Activated T-cell treated with anti-CD3 and anti-CD28 coated beads, Interleukin-2, amount 50 U/mL, for 24 hours (primary cell): Measurements from ENCODE around the gene ADGRB2.
A peak's percentile ranks its signal among the peaks of the same experiment; 100 is the strongest.

ENCODE experiments used
- DNase-seq: peaks from one replicate; pipeline ENCODE4 v3.0.0-alpha.2; 2020
- H3K27ac Mint-ChIP-seq: 2 replicates; pipeline ENCODE4 v1.8.0; 2020; ENCODE audit warnings: mild to moderate bottlenecking, mixed read lengths
- H3K27me3 Mint-ChIP-seq: 2 replicates; pipeline ENCODE4 v1.8.0; 2020; ENCODE audit warnings: mixed read lengths
- H3K36me3 Mint-ChIP-seq: 2 replicates; pipeline ENCODE4 v1.8.0; 2020; ENCODE audit warnings: low read depth, mixed read lengths
- H3K4me1 Mint-ChIP-seq: 2 replicates; pipeline ENCODE4 v1.8.0; 2020; ENCODE audit warnings: low read depth, mixed read lengths
- H3K4me3 Mint-ChIP-seq: 2 replicates; pipeline ENCODE4 v1.8.0; 2020; ENCODE audit warnings: mild to moderate bottlenecking, moderate library complexity, mixed read lengths
- H3K9me3 Mint-ChIP-seq: 2 replicates; pipeline ENCODE4 v1.8.0; 2020; ENCODE audit warnings: mixed read lengths

ADGRB2 gene

DNA sequence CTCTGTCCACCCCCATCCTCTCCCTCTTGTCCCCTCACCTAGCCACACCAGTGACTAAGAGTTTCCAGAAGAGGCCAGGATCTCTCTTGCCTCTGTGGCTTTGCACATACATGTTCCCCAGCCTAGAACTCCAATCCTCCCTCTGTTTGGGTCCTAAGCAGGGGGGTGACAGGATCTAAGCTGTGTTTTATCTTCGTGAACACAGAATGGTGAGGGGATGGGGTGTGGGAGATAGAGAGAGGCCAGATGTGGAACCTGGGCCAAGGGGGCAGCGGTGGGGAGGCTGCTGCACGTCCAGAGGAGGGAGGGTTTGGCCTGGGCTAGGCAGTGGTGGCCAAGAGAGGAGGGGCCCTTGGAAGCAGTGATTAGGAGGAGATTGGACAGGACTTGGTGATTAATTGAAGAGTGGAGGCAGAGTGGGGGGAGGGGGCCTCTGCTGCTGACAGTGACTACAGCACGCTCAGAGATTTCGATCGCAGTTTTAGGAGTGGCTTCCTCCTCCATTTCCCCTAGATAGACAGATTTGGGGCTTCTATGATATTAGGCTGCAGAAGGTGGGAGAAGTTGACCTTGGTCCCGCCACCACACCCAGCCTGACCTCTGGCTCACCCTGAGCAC, 17.1 kb upstream of the ADGRB2 start:
- H3K36me3 Mint-ChIP-seq: no peaks in the 10 kb centered on the region
- no peak overlapping the region for H3K4me3 Mint-ChIP-seq
- no peak for DNase-seq
- H3K27ac Mint-ChIP-seq: no peak overlapping the region
- H3K27me3 Mint-ChIP-seq: peaks cover 20% of the 10 kb centered on the region
- H3K4me1 Mint-ChIP-seq: peaks cover 1% of the 10 kb centered on the region
- no peaks in the 10 kb centered on the region for H3K9me3 Mint-ChIP-seq

- no peaks in the 10 kb centered on the region for H3K9me3 Mint-ChIP-seq
- peaks cover 1% of the 10 kb centered on the region for H3K4me1 Mint-ChIP-seq
- no peaks in the 10 kb centered on the region for H3K36me3 Mint-ChIP-seq
- no peak overlapping the region for H3K27ac Mint-ChIP-seq
- H3K27me3 Mint-ChIP-seq: peaks cover 23% of the 10 kb centered on the region
- no peak overlapping the region for H3K4me3 Mint-ChIP-seq
- no peak for DNase-seq
These were observed 16.5 kb upstream of the ADGRB2 start for GRCh38 chr1:31780632-31781031.

GRCh38 chr1:31779687-31780086, 15.5 kb upstream of the ADGRB2 start:
- Mint-ChIP-seq H3K4me1 (peaks cover 1% of the 10 kb centered on the region), H3K4me3 (no peak overlapping the region), H3K27ac (no peak overlapping the region), H3K9me3 (no peaks in the 10 kb centered on the region), H3K36me3 (no peaks in the 10 kb centered on the region), H3K27me3 (peaks cover 29% of the 10 kb centered on the region)
- DNase-seq: no peak

DNA sequence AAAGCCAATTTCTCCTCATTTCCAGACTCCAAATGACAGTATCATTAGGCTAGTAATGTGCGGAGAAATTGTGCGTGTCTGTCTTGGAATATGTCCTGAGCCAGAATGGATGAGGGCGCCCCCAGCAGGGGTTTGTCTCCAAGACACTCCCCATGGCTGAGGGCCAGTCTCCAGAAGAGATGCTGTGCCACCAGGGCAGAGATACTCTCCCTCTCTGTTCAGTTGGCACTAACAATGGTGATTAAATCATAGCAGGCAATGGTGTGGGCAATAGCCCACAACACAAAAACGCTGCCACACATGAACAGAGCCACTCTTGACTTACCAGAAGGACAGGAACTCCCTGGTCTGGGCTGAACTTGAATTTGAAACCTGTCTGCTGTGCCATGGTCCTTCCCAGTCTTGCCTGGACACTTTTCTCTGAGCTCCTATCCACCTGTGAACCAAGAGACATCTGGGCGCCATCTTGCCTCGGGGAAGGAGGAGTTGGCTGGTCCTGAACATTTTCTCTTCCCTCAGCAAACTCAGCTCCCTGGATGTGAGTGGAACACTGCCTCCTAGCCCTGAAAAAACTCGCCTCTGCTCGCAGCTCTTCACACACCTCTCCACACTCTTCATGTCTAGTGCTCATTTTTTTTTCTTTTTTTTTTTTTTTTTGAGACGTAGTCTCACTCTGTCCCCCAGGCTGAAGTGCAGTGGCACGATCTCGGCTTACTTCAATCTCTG, 14.8 kb upstream of the ADGRB2 start:
- no peak overlapping the region for H3K27ac Mint-ChIP-seq
- no peaks in the 10 kb centered on the region for H3K36me3 Mint-ChIP-seq
- H3K4me1 Mint-ChIP-seq: peaks cover 8% of the 10 kb centered on the region

GRCh38 chr1:31776516-31776915, 12.4 kb upstream of the ADGRB2 start:
- Mint-ChIP-seq H3K9me3 (no peaks in the 10 kb centered on the region), H3K4me3 (no peak overlapping the region), H3K27me3 (peaks cover 53% of the 10 kb centered on the region), H3K36me3 (no peaks in the 10 kb centered on the region), H3K27ac (no peak overlapping the region), H3K4me1 (peaks cover 29% of the 10 kb centered on the region)
- DNase-seq: no peak

More for the DNA sequence above, 14.8 kb upstream of the ADGRB2 start:
- no peaks in the 10 kb centered on the region for H3K9me3 Mint-ChIP-seq
- DNase-seq: no peak
- peaks cover 37% of the 10 kb centered on the region for H3K27me3 Mint-ChIP-seq
- no peak overlapping the region for H3K4me3 Mint-ChIP-seq

DNA sequence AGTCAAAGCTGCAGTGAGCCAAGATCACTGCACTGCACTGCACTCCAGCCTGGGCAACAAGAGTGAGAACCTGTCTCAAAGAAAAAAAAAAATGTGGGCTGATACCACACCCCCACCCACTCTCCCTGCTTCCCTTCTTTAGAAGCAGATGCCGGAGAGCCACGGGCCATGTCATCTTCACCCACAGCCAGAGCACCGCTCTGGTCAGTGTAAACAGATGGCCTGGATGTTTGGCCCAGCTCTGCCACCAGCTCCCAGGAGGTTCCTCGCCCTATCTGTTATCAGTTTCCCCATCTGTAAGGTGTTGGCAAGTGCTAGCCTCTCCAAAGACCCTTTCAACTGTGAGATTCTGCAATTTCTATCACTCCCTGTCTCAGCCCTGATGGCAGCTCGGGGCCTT, 11.9 kb upstream of the ADGRB2 start:
- H3K4me3 Mint-ChIP-seq: no peak overlapping the region
- no peaks in the 10 kb centered on the region for H3K36me3 Mint-ChIP-seq
- no peak overlapping the region for H3K27ac Mint-ChIP-seq
- no peaks in the 10 kb centered on the region for H3K9me3 Mint-ChIP-seq
- H3K4me1 Mint-ChIP-seq: peaks cover 32% of the 10 kb centered on the region
- no peak for DNase-seq
- peaks cover 53% of the 10 kb centered on the region for H3K27me3 Mint-ChIP-seq

DNA sequence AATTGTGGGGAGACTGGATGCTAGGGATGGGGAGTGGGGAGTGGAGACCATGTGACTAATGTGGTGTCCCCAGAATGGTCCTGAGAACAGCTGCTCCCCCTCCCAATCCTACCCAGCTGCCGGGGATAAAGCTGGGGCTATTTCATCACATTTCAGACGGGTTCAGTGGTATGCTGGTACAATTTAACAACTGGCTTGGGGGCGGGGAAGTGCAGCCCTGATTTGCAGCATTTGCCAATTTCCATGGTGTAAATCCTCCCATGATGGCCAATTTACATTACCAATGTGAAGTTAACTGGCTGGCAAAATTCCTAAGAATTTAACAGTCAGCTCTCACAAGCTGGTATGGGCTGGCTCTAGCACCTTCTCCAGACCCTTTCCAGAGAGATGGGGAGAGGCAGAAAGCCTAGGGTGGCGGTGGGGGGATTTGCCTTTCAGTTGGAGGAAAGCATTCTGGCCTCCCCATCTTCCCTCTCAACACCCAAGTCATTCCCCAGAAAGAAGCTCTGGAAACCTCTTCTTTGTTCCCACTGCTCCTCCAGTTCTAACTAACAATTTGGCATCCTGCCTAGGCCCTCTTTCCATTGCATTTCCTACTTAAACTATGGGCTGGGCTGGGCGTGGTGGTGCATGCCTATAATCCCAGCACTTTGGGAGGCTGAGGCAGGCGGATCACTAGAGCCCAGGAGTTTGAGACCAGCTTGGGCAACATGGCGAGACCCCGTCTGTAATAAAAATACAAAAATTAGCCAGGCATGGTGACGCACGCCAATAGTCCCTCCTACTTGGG, 11.3 kb upstream of the ADGRB2 start:
- peaks cover 38% of the 10 kb centered on the region for H3K4me1 Mint-ChIP-seq
- H3K27ac Mint-ChIP-seq: no peak overlapping the region
- no peaks in the 10 kb centered on the region for H3K36me3 Mint-ChIP-seq
- DNase-seq: no peak
- no peaks in the 10 kb centered on the region for H3K9me3 Mint-ChIP-seq
- H3K4me3 Mint-ChIP-seq: no peak overlapping the region
- peaks cover 53% of the 10 kb centered on the region for H3K27me3 Mint-ChIP-seq

- H3K9me3 Mint-ChIP-seq: no peaks in the 10 kb centered on the region
- H3K4me3 Mint-ChIP-seq: no peak overlapping the region
- peaks cover 46% of the 10 kb centered on the region for H3K4me1 Mint-ChIP-seq
- no peaks in the 10 kb centered on the region for H3K36me3 Mint-ChIP-seq
- no peak overlapping the region for H3K27ac Mint-ChIP-seq
- H3K27me3 Mint-ChIP-seq: peaks cover 49% of the 10 kb centered on the region
- no peak for DNase-seq
These were observed 10.4 kb upstream of the ADGRB2 start for GRCh38 chr1:31774495-31774894.

- peak overlapping the region; percentile 42 for H3K27ac Mint-ChIP-seq
- H3K36me3 Mint-ChIP-seq: no peaks in the 10 kb centered on the region
- H3K27me3 Mint-ChIP-seq: peaks cover 49% of the 10 kb centered on the region
- H3K4me1 Mint-ChIP-seq: peaks cover 53% of the 10 kb centered on the region
- H3K4me3 Mint-ChIP-seq: no peak overlapping the region
- DNase-seq: no peak
- H3K9me3 Mint-ChIP-seq: no peaks in the 10 kb centered on the region
These were observed 9.7 kb upstream of the ADGRB2 start for GRCh38 chr1:31773861-31774260.

DNA sequence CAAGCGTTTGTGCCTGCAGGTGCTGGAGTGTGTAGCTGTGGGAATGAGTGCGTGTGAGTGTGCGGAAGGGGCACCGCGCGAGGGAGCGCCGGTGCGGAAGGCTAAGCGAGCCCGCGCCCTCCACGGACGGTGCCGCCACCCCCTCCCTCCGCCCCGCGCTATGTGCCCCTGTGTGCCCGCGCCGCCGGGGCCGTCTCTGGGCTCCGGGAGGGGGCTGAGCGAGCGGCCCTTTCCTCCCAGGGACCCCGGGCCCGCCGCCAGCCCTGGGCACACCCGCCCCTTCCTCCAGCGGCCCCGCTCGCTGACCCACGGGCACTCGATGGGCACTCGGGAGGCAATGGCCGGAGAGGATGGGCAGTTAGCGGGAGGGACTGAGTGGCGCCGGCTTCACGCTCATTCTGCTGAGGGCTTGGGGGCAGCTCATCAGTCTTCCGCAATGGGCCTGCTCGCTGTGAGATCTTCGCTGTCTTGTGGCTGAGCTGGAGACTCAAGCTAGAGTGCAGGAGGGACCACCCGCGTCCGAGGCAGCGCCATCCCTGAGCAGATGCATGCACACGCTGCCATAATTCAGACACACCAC, 8.6 kb upstream of the ADGRB2 start:
- Mint-ChIP-seq H3K36me3 (no peaks in the 10 kb centered on the region), H3K9me3 (no peaks in the 10 kb centered on the region), H3K4me3 (peak overlapping the region; percentile 66), H3K27me3 (peaks cover 40% of the 10 kb centered on the region), H3K4me1 (peaks cover 59% of the 10 kb centered on the region), H3K27ac (peak overlapping the region; percentile 92)
- no peak for DNase-seq

DNA sequence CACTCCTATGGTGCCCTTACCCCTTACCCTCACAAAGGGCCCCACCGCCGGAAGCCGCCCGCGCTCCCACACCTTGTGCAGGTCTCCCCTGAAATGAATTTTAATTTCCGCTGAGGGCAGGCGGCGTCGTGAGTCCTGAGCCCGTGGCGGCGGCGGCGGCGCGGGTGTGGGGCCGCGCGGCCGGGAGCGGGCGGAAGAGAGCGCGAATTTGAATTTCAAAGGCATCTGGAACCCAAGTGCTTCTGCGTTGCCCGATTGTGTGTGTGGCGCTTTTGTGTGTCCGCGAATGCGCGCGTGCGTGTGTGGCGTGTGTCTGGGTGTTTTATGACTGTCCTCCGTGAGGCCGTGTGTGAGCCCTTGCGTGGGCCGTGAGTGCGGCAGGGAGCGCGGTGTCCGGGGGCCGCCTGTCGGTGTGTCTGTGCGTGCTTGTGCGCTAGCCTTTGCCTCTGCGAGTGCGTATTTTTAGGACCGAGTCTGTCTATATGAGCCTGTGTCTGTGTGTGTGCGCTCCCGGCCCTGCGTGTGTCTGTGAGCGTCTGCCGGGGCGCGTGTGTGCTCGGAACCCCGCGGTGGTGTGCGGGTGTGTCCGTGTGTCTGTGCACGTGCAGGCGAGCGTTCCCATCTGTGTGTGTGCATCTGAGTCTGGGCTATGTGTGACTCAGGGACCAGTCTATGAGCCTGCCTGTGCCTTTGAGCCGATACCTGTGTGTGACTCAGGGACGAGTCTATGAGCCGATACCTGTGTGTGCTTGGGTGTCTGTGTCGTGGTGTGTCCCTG, 7.9 kb upstream of the ADGRB2 start:
- peak; percentile 68 for DNase-seq
- Mint-ChIP-seq H3K27me3 (peaks cover 34% of the 10 kb centered on the region), H3K36me3 (no peaks in the 10 kb centered on the region), H3K27ac (peak overlapping the region; percentile 92), H3K9me3 (no peaks in the 10 kb centered on the region), H3K4me3 (peak overlapping the region; percentile 66), H3K4me1 (peaks cover 59% of the 10 kb centered on the region)

DNA sequence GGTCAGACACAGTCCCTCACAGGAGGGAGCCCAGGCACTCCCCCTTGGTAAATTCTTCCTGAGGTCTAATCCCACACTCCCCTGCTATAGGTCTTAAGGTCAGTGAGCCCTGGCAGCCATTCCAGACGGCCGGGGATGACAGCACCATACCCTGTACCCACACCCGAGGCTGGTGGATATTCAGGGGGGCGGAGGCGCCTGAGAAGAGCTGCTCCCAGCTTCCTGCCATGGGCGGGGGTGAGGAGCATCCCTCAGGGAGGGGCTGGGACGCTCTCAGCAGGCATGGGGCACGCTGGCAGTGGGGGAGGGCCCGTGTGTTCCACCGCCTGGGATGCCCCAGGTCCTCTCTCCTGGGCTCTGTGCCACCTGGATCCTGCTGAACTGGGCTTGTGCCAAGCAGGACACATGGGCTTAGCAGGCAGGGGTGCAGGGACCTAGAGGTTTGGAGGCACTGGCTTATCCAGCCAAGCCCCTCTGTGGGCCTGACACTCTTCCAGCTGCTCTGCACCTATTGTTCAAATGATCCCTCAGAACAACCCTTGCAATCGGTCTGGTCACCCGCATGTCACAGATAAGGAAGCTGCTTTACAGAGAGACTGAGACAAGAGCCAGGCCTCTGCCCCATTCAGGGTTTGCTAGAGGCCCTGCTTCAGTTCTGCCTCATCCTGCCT, 5.7 kb upstream of the ADGRB2 start:
- H3K4me3 Mint-ChIP-seq: no peak overlapping the region
- peak overlapping the region; percentile 68 for H3K27ac Mint-ChIP-seq
- no peaks in the 10 kb centered on the region for H3K9me3 Mint-ChIP-seq
- DNase-seq: no peak
- peaks cover 28% of the 10 kb centered on the region for H3K27me3 Mint-ChIP-seq
- no peaks in the 10 kb centered on the region for H3K36me3 Mint-ChIP-seq
- peaks cover 59% of the 10 kb centered on the region for H3K4me1 Mint-ChIP-seq

DNA sequence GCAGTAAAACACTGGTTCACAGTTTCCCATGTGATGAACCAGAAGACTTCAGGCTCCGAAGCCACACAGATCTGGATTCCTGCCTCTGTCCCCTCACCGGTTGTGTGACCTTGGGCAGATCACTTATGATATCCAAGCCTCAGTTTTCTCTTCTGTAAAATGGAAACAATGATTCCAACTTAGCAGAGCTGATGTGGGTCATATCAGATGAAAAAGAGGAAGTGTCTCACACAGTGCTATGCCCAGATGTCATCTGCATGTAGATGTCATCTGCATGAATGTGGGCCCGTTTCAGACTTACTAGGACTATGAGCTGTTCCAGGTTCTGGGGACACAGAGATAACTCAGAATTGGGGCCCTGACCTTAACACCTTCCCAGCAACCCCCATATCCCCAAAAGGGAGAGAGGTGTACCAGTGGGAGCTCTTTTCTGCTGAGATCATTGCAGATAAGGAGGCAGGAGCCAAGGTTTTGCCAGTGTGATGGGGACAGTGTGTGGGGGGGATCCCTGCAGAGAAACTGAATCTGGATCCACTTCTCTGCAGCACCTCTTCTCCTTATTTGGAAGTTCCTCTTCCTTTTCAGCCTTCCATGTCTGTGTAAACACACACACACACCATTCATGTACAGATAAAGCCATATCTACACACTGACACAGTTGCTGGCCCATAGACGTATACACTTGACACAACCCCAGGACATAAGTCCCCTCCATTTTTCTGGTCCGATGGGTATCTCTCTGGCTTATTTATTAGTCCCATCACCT, 5.0 kb upstream of the ADGRB2 start:
- Mint-ChIP-seq H3K27me3 (peaks cover 25% of the 10 kb centered on the region), H3K4me1 (peaks cover 56% of the 10 kb centered on the region), H3K4me3 (no peak overlapping the region), H3K36me3 (no peaks in the 10 kb centered on the region), H3K27ac (peak overlapping the region; percentile 68), H3K9me3 (no peaks in the 10 kb centered on the region)
- no peak for DNase-seq
